Measurements from ENCODE around the gene CFAP299.
A peak's percentile ranks its signal among the peaks of the same experiment; 100 is the strongest.
"Not testable (repeated sequence)": the region's sequence is repeated elsewhere in the genome, so short reads cannot be mapped to it uniquely, and the experiment has no call there.

CFAP299 gene

GRCh38 chr4:80333121-80333520 lies 2.4 kb upstream of the CFAP299 start:
- no peak for DNase-seq

- no peak for DNase-seq
These were observed 962 bp upstream of the CFAP299 start for GRCh38 chr4:80334568-80334967.

GRCh38 chr4:80335226-80335553 lies 340 bp upstream of the CFAP299 start:
- DNase-seq = no peak

GRCh38 chr4:80336582-80336981 lies 1.1 kb downstream of the CFAP299 start:
- peak; percentile 39 for DNase-seq

GRCh38 chr4:80340036-80340435 lies 4.5 kb downstream of the CFAP299 start:
- DNase-seq = no peak

- not testable (repeated sequence) for DNase-seq
These were observed 7.2 kb downstream of the CFAP299 start for GRCh38 chr4:80342684-80343083.

GRCh38 chr4:80343887-80344286 lies 8.4 kb downstream of the CFAP299 start:
- DNase-seq = no peak

GRCh38 chr4:80360084-80360483 lies 24.6 kb downstream of the CFAP299 start:
- DNase-seq = no peak

- DNase-seq = no peak
These were observed 25.4 kb downstream of the CFAP299 start for GRCh38 chr4:80360900-80361299.

- DNase-seq = peak; percentile 37
These were observed 25.9 kb downstream of the CFAP299 start for GRCh38 chr4:80361329-80361900.

GRCh38 chr4:80362578-80363181 lies 27.1 kb downstream of the CFAP299 start:
- peak; percentile 11 for DNase-seq

- DNase-seq = peak; percentile 46
These were observed 30.4 kb downstream of the CFAP299 start for GRCh38 chr4:80365928-80366327.

- no peak for DNase-seq
These were observed 32.2 kb downstream of the CFAP299 start for GRCh38 chr4:80367737-80368136.

- DNase-seq = no peak
These were observed 35.1 kb downstream of the CFAP299 start for GRCh38 chr4:80370635-80371034.

GRCh38 chr4:80371046-80371445 lies 35.5 kb downstream of the CFAP299 start:
- no peak for DNase-seq

- DNase-seq = no peak
These were observed 38.6 kb downstream of the CFAP299 start for GRCh38 chr4:80374180-80374579.

- DNase-seq = no peak
These were observed 46.7 kb downstream of the CFAP299 start for GRCh38 chr4:80382090-80382832.

- DNase-seq = no peak
These were observed 50.1 kb downstream of the CFAP299 start for GRCh38 chr4:80385397-80386280.

GRCh38 chr4:80386281-80386886 lies 50.9 kb downstream of the CFAP299 start:
- no peak for DNase-seq

GRCh38 chr4:80387390-80388283 lies 52.1 kb downstream of the CFAP299 start:
- no peak for DNase-seq

- DNase-seq = no peak
These were observed 52.7 kb downstream of the CFAP299 start for GRCh38 chr4:80388284-80388607.

- no peak for DNase-seq
These were observed 54.6 kb downstream of the CFAP299 start for GRCh38 chr4:80390178-80390577.

All from NCI-H1105 treated with DMSO at 0.1 percent for 48 hours (cell line).